Hematopoietic multipotent progenitor cell treated with erythropoietin and hydrocortisone succinate and interleukin-3 and kit ligand, for 4 days (in vitro differentiated cells): Measurements from ENCODE around the gene KRT79.
A peak's percentile ranks its signal among the peaks of the same experiment; 100 is the strongest.
"Not testable (repeated sequence)": the region's sequence is repeated elsewhere in the genome, so short reads cannot be mapped to it uniquely, and the experiment has no call there.

Source experiments
- DNase-seq: peaks from one replicate; pipeline ENCODE4 v3.0.0-alpha.2; 2015

KRT79 gene

GRCh38 chr12:52860102-52860823 lies 26.2 kb upstream of the KRT79 start:
- DNase-seq = peak; percentile 22

- DNase-seq = no peak
These were observed 23.4 kb upstream of the KRT79 start for GRCh38 chr12:52857500-52857899.

GRCh38 chr12:52856787-52857186 lies 22.7 kb upstream of the KRT79 start:
- no peak for DNase-seq

GRCh38 chr12:52856077-52856476 lies 22.0 kb upstream of the KRT79 start:
- DNase-seq = not testable (repeated sequence)

GRCh38 chr12:52851787-52852186 lies 17.7 kb upstream of the KRT79 start:
- no peak for DNase-seq

- DNase-seq = no peak
These were observed 16.6 kb upstream of the KRT79 start for GRCh38 chr12:52850681-52851080.

GRCh38 chr12:52849511-52849910 lies 15.4 kb upstream of the KRT79 start:
- no peak for DNase-seq

GRCh38 chr12:52848661-52849255 lies 14.6 kb upstream of the KRT79 start, which contains the start of gene KRT78:
Gene KRT78, minus strand, starts transcription at chr12:52848994. Its CDS starts 64 bp downstream, at chr12:52848930.
- DNase-seq = no peak

- no peak for DNase-seq
These were observed 13.4 kb upstream of the KRT79 start for GRCh38 chr12:52847335-52848102.

- DNase-seq = no peak
These were observed 12.4 kb upstream of the KRT79 start for GRCh38 chr12:52846356-52846970.

GRCh38 chr12:52845946-52846345 lies 11.8 kb upstream of the KRT79 start:
- no peak for DNase-seq

GRCh38 chr12:52844386-52844785 lies 10.3 kb upstream of the KRT79 start:
- no peak for DNase-seq

- no peak for DNase-seq
These were observed 5.5 kb upstream of the KRT79 start for GRCh38 chr12:52839436-52840105.

- DNase-seq = no peak
These were observed 4.7 kb upstream of the KRT79 start for GRCh38 chr12:52838609-52839435.

GRCh38 chr12:52837781-52838608 lies 3.9 kb upstream of the KRT79 start:
- DNase-seq = no peak

GRCh38 chr12:52837413-52837741 lies 3.3 kb upstream of the KRT79 start:
- no peak for DNase-seq

GRCh38 chr12:52836491-52837412 lies 2.6 kb upstream of the KRT79 start:
- no peak for DNase-seq

GRCh38 chr12:52836042-52836466 lies 1.9 kb upstream of the KRT79 start:
- peak; percentile 68 for DNase-seq

- DNase-seq = no peak
These were observed 1.3 kb upstream of the KRT79 start for GRCh38 chr12:52835271-52836041.
